ENCODE data around the gene LPP. TPM values are rescaled to one million over a fixed set of nuclear protein-coding genes. Genes with fewer than 3 reads are reported as not detected.
"Not testable (repeated sequence)": the region's sequence is repeated elsewhere in the genome, so short reads cannot be mapped to it uniquely, and the experiment has no call there.

LPP gene
- total RNA-seq, 1 experiment from 2014 or later, result 120 TPM

DNA sequence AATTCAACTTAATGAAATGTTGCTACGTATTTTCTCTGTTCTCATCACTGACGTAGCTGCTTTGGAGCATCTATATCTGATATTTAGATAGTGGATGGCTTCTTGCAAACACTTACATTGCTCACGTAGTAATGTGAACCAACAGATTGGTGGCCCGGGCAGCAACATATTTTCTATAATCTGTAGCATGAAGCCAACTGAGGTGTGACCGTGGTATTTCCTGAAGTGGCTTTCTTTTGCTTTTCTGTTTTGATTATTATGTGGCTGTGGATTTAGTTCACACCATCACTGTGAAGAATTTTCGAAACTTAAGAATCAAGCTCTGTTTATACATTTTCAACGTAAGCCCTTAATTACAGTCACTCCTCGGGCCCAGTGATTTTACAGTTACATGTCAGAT, 288.5 kb downstream of the LPP start:
- no peak overlapping the region for H3K27ac Mint-ChIP-seq (ENCODE audit: unreplicated experiment)
- POLR2A ChIA-PET, result no interaction called here
- H3K36me3 Mint-ChIP-seq (ENCODE audit: insufficient read depth, unreplicated experiment), result peaks cover 26% of the 10 kb centered on the region

DNA sequence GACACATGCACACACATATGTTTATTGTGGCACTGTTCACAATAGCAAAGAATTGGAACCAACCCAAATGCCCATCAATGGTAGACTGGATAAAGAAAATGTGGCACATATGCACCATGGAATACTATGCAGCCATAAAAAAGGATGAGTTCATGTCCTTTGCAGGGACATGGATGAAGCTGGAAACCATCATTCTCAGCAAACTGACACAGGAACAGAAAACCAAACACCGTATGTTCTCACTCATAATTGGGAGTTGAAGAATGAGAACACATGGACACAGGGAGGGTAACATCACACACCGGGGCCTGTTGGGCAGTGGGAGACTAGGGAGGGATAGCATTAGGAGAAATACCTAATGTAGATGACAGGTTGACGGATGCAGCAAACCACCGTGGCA, 291.2 kb downstream of the LPP start:
- H3K4me3 Mint-ChIP-seq (ENCODE audit: unreplicated experiment); H3K4me3 ChIP-seq (ENCODE audit: low read depth, low read length); BruUV-seq (replicated peaks); H3K4me1 ChIP-seq; H3K27me3 ChIP-seq (replicated peaks; ENCODE audit: control insufficient read depth, insufficient read depth, low read length); H3K27me3 Mint-ChIP-seq (ENCODE audit: insufficient read depth, unreplicated experiment); intact Hi-C loops (cut with micrococcal nuclease; ENCODE audit: unreplicated experiment); CTCF ChIA-PET; H3K9me3 Mint-ChIP-seq (ENCODE audit: unreplicated experiment); H3K27ac Mint-ChIP-seq (ENCODE audit: unreplicated experiment); H3K9me3 ChIP-seq; POLR2A ChIA-PET; DNase-seq; H3K36me3 ChIP-seq (ENCODE audit: control insufficient read depth, insufficient read depth, low read length): not testable (repeated sequence)
- Mint-ChIP-seq H3K4me1 (ENCODE audit: low read depth, unreplicated experiment) (peaks cover 19% of the 10 kb centered on the region), H3K36me3 (ENCODE audit: insufficient read depth, unreplicated experiment) (peaks cover 20% of the 10 kb centered on the region)

More for the DNA sequence above, 288.5 kb downstream of the LPP start:
- H3K4me1 Mint-ChIP-seq (ENCODE audit: low read depth, unreplicated experiment), result peaks cover 18% of the 10 kb centered on the region
- H3K9me3 ChIP-seq, result no peaks in the 10 kb centered on the region
- H3K4me1 ChIP-seq, result no peaks in the 10 kb centered on the region
- TF ChIP-seq, protein P1, sequence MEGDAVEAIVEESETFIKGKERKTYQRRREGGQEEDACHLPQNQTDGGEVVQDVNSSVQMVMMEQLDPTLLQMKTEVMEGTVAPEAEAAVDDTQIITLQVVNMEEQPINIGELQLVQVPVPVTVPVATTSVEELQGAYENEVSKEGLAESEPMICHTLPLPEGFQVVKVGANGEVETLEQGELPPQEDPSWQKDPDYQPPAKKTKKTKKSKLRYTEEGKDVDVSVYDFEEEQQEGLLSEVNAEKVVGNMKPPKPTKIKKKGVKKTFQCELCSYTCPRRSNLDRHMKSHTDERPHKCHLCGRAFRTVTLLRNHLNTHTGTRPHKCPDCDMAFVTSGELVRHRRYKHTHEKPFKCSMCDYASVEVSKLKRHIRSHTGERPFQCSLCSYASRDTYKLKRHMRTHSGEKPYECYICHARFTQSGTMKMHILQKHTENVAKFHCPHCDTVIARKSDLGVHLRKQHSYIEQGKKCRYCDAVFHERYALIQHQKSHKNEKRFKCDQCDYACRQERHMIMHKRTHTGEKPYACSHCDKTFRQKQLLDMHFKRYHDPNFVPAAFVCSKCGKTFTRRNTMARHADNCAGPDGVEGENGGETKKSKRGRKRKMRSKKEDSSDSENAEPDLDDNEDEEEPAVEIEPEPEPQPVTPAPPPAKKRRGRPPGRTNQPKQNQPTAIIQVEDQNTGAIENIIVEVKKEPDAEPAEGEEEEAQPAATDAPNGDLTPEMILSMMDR (IDR thresholded peaks at IDR 0.05; ENCODE audit: insufficient read depth in 1 of 2, low read depth in 1 of 2, low read length in 1 of 2, severe bottlenecking in 1 of 2, unreplicated experiment in 1 of 2), result no peak
- H3K4me3 ChIP-seq (ENCODE audit: low read depth, low read length), result no peak overlapping the region
- no peaks in the 10 kb centered on the region; the same call in 1 of the 2 replicates for H3K36me3 ChIP-seq (ENCODE audit: control insufficient read depth, insufficient read depth, low read length)
- no TSS peak for BruUV-seq (replicated peaks)
- no peaks in the 10 kb centered on the region for H3K9me3 Mint-ChIP-seq (ENCODE audit: unreplicated experiment)
- H3K27me3 ChIP-seq (replicated peaks; ENCODE audit: control insufficient read depth, insufficient read depth, low read length), result no peaks in the 10 kb centered on the region
- no peak for DNase-seq
- no peaks in the 10 kb centered on the region for H3K27me3 Mint-ChIP-seq (ENCODE audit: insufficient read depth, unreplicated experiment)
- intact Hi-C loops (cut with micrococcal nuclease; ENCODE audit: unreplicated experiment), result no loop called here
- H3K4me3 Mint-ChIP-seq (ENCODE audit: unreplicated experiment), result no peak overlapping the region
- CTCF ChIA-PET, result no interaction called here

DNA sequence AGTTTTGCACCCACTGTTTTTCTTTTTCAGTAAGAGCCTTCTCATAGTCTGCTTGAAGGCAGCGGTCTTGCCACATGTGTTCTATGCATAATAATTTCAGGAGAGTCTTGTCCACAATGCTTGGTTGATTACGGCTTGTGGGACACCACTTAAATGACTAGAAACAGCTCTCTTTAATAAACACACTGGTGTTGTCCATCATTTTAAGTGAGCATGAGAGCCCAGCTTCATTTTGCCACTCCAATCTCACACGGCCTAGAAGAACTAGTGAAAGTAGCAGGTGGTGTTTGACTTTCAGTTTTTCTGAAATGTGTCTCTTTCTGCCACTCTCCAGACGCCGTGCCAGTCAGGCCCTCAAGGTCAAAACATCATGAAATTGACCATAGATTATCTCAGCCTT, 292.1 kb downstream of the LPP start:
- TF ChIP-seq, protein P1 (IDR thresholded peaks at IDR 0.05; ENCODE audit: insufficient read depth in 1 of 2, low read depth in 1 of 2, low read length in 1 of 2, severe bottlenecking in 1 of 2, unreplicated experiment in 1 of 2), result no peak
- CTCF ChIA-PET, result no interaction called here
- no peak overlapping the region for H3K4me3 ChIP-seq (ENCODE audit: low read depth, low read length)

DNA sequence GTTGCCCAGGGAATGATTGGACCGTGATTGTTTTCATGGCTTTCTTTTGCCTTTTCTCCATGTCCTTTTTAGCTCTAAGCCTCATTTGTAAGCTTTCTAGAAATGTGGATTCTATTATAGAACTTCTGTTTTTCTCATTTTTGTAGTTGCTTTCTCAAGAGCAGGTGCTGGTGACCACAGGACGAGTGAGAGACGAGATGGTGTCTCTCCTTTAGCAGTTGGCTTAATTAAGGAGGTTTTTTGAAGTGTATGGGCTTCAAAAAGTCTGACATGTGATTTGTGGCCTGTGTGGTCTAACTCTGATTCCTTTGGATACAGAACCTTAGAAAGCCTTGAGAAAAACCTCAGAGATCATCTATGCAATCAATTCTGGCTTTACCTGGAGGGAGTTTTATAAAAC, 292.8 kb downstream of the LPP start:
- no peaks in the 10 kb centered on the region for H3K27me3 ChIP-seq (replicated peaks; ENCODE audit: control insufficient read depth, insufficient read depth, low read length)
- Mint-ChIP-seq H3K27ac (ENCODE audit: unreplicated experiment) (no peak overlapping the region), H3K9me3 (ENCODE audit: unreplicated experiment) (no peaks in the 10 kb centered on the region), H3K4me3 (ENCODE audit: unreplicated experiment) (no peak overlapping the region), H3K27me3 (ENCODE audit: insufficient read depth, unreplicated experiment) (no peaks in the 10 kb centered on the region), H3K36me3 (ENCODE audit: insufficient read depth, unreplicated experiment) (peaks cover 20% of the 10 kb centered on the region), H3K4me1 (ENCODE audit: low read depth, unreplicated experiment) (peaks cover 12% of the 10 kb centered on the region)
- ChIA-PET POLR2A (no interaction called here), CTCF (no interaction called here)
- BruUV-seq (replicated peaks), result no TSS peak
- TF ChIP-seq, protein P1 (IDR thresholded peaks at IDR 0.05; ENCODE audit: insufficient read depth in 1 of 2, low read depth in 1 of 2, low read length in 1 of 2, severe bottlenecking in 1 of 2, unreplicated experiment in 1 of 2), result no peak
- H3K9me3 ChIP-seq, result no peaks in the 10 kb centered on the region
- intact Hi-C loops (cut with micrococcal nuclease; ENCODE audit: unreplicated experiment), result no loop called here
- no peak overlapping the region for H3K4me3 ChIP-seq (ENCODE audit: low read depth, low read length)
- no peaks in the 10 kb centered on the region for H3K4me1 ChIP-seq
- no peak for DNase-seq
- no peaks in the 10 kb centered on the region for H3K36me3 ChIP-seq (ENCODE audit: control insufficient read depth, insufficient read depth, low read length)

More for the DNA sequence above, 292.1 kb downstream of the LPP start:
- no peaks in the 10 kb centered on the region for H3K4me1 ChIP-seq
- Mint-ChIP-seq H3K4me1 (ENCODE audit: low read depth, unreplicated experiment) (peaks cover 12% of the 10 kb centered on the region), H3K36me3 (ENCODE audit: insufficient read depth, unreplicated experiment) (peaks cover 20% of the 10 kb centered on the region), H3K9me3 (ENCODE audit: unreplicated experiment) (no peaks in the 10 kb centered on the region), H3K27me3 (ENCODE audit: insufficient read depth, unreplicated experiment) (no peaks in the 10 kb centered on the region), H3K4me3 (ENCODE audit: unreplicated experiment) (no peak overlapping the region), H3K27ac (ENCODE audit: unreplicated experiment) (no peak overlapping the region)
- H3K9me3 ChIP-seq, result no peaks in the 10 kb centered on the region
- no peaks in the 10 kb centered on the region for H3K36me3 ChIP-seq (ENCODE audit: control insufficient read depth, insufficient read depth, low read length)
- H3K27me3 ChIP-seq (replicated peaks; ENCODE audit: control insufficient read depth, insufficient read depth, low read length), result no peaks in the 10 kb centered on the region
- DNase-seq, result no peak
- intact Hi-C loops (cut with micrococcal nuclease; ENCODE audit: unreplicated experiment), result no loop called here
- no TSS peak for BruUV-seq (replicated peaks)
- POLR2A ChIA-PET, result no interaction called here

Measured in Caco-2 (cell line).